Measurements from ENCODE around the gene FCHSD2. TPM values are rescaled to one million over a fixed set of nuclear protein-coding genes. Genes with fewer than 3 reads are reported as not detected.
A peak's percentile ranks its signal among the peaks of the same experiment; 100 is the strongest.
"Not testable (repeated sequence)": the region's sequence is repeated elsewhere in the genome, so short reads cannot be mapped to it uniquely, and the experiment has no call there.

The FCHSD2 gene
- total RNA-seq, 4 donors from 2014 or later: 15.4 to 37.8 (median 31.9) TPM

DNA sequence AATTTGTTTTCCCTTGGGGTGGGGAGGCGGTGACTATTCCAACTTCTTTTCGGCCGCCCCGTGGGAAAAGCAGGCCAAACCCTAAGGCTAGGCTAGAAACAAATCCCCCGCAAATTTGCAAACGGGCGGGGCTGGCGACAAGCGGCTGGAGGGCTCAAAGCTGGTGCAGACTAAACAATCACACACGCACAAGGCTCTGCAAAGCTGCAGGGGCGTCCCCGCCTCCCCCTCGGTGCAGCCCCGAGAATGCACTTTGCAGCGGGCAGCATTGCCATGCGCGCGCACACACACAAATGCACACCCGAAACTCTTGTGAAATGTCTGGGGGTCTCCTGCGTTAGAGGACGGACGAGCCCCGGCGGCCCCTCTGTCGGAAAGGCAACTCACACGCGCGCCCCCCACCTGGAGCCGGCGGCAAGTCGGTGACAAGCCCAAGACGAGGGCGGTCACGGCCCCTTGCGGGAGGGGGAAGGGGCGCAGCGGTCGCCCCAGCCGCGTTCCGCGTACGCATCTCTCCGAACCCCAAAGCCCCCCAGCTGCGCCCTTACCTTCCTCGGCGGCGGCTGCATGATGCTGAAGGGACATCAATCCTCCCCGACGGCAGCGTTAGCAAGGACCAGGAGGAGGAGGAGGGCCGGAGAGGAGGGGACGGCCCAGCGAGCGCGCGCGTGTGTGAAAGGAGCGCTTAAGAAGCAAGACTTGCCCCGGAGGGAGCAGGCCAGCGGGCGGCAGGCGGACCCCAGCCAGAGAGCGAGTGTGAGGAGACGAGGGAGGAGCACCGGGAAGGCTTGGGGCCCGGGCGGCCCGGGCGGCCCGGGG lies 600 bp downstream of the FCHSD2 start:
- TF ChIP-seq, protein P1, sequence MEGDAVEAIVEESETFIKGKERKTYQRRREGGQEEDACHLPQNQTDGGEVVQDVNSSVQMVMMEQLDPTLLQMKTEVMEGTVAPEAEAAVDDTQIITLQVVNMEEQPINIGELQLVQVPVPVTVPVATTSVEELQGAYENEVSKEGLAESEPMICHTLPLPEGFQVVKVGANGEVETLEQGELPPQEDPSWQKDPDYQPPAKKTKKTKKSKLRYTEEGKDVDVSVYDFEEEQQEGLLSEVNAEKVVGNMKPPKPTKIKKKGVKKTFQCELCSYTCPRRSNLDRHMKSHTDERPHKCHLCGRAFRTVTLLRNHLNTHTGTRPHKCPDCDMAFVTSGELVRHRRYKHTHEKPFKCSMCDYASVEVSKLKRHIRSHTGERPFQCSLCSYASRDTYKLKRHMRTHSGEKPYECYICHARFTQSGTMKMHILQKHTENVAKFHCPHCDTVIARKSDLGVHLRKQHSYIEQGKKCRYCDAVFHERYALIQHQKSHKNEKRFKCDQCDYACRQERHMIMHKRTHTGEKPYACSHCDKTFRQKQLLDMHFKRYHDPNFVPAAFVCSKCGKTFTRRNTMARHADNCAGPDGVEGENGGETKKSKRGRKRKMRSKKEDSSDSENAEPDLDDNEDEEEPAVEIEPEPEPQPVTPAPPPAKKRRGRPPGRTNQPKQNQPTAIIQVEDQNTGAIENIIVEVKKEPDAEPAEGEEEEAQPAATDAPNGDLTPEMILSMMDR (IDR thresholded peaks at IDR 0.05): no peak
- no peak for DNase-seq (ENCODE audit: low spot score)
- ATAC-seq (ENCODE audit: low FRiP score): peak; percentile 61

DNA sequence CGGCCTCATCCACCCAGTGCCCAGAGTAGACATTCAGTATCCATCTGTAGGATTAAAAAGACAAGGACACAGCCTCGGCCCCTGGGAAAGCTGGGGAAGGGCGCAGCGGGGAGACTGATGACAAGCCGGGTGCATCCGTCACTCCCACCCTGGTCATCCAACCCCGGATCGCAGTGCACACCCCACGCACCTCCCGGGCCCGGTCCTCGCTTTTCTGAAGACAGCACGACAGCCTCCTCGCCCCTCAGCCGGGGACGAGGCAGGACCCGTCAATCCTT lies 1.1 kb downstream of the FCHSD2 start:
- TF ChIP-seq, protein P1 (IDR thresholded peaks at IDR 0.05): no peak
- ATAC-seq (ENCODE audit: low FRiP score) (no peak), DNase-seq (ENCODE audit: low spot score) (no peak)

DNA sequence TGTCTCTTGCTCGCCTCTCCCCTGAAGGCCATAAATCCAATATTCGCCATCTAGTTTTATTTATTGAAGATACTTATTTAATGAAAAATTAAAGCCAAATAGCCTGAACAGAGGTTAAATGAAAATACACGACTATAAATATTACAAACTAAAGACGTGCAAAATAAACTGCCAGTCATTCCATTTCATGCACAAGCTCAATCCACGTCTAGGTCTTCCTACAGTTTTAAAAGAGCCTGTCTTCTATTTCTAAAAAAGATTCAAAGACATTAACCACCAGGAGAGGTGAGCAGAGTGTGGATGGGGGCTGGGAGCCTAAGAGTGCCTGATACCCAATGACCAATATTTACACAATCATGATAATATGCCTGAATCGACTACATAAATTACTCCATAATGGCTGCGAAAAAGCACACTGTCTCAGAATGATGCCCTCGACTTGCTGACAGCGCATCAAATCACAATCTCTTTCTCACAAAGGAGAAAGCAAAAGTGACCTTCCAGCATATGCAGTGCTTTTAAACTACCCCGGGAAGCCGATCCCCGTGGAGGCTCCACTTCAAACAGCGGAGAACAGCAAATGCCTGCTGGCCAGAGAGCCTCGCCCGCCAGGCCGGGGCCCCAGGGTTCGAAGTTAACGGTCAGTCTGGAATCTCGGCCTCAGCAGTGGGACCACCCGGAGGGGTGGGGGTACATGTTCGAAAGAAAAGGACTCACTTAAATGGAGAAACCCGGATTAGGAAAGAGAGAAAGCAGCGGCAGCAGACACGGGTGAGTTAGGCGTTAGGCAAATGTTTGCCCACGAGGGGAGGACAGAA lies 1.7 kb downstream of the FCHSD2 start:
- ATAC-seq (ENCODE audit: low FRiP score) (no peak), DNase-seq (ENCODE audit: low spot score) (no peak)
- TF ChIP-seq, protein P1 (IDR thresholded peaks at IDR 0.05): no peak

DNA sequence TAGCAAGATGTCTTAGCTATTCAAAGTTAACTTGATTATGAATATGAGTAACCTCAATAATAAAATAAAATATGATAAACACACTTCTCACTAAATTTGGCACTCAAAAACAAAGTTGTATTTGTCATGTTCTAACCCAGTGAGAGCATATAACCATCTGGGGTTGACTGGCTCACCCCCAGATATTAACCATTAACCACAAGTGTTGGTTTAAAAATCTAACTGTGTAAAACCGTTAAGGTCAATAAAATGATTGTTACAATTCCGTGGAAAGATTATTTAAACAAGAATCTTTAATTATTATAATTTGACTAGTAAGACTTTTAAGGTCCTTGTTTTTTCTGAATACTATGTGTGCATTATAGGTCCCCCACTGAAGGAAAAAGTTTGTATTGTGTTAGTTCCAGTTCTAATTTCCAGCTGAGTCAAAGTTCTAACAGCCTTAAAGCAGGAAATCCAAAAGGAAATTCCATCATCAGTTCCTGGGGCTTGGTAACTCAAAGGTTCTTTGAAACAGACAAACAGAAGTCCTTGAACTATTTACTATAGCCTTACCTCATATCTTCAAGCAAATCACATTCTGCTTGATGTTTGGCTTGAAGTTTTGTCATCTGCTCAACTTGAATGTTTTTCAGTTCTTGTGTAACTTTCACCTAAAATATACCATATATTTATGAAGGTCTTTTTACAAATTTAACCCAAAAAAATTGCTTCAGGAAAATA lies 2.5 kb downstream of the FCHSD2 start:
- TF ChIP-seq, protein P1 (IDR thresholded peaks at IDR 0.05): no peak
- no peak for ATAC-seq (ENCODE audit: low FRiP score)
- no peak for DNase-seq (ENCODE audit: low spot score)

DNA sequence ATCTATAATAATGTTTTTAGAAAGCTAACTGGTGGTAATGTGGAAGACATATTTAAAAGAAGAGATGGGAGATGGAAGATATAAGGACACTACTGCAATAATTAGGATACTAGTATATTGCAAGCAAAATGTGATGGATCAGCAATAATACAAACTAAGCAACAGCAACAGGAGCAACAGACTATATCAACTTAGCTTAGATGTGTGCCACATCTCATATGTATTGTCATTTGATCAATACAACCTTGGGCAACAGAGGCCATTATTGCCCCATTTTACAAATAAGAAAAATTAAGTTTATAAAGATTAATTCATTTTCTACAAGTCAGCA lies 4.2 kb downstream of the FCHSD2 start:
- no peak for DNase-seq (ENCODE audit: low spot score)
- ATAC-seq (ENCODE audit: low FRiP score): no peak
- TF ChIP-seq, protein P1 (IDR thresholded peaks at IDR 0.05): no peak

DNA sequence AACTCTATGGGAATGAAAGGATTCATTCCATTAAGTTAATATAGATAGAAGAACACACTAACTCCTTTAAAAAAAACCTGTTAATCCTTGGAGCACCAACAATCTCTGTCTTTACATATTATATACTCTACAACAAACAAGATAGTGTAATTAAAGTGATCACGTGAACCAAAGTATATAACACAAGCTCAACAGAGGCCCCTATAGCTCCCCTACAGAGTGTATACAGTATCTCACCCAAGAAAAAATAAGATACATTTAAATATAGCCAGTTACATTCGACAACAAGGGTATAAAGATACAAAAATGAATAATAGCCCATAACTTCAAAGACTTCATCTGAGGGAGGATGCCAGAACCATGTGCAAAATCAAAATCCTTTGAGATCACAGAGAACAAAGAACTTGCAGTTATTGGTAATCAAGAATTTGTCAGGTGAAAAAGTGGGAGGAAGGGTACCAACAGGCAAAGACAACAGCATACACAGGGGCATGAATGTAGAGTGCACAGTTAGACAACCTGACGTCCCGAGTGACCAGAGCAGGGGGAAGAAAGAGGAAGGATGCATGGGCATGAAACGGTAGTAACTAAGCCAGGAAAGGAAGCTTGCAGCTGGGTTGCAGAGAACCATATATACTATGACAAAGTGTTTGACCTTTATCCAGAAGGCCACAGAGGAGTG lies 4.7 kb downstream of the FCHSD2 start:
- no peak for ATAC-seq (ENCODE audit: low FRiP score)
- TF ChIP-seq, protein P1 (IDR thresholded peaks at IDR 0.05): no peak
- no peak for DNase-seq (ENCODE audit: low spot score)

DNA sequence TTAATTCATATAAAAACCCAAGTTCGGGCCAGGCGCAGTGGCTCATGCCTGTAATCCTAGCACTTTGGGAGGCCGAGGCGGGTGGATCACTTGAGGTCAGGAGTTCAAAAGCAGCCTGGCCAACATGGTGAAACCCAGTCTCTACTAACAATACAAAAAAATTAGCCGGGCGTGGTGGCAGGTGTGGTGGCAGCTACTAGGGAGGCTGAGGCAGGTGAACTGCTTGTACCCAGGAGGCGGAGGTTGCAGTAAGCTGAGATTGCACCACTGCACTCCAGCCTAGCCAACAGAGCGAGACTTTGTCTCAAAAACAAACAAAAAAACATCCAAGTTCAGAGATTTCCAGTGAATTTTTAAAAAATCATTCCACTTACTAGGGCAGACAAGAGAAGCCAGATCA lies 5.4 kb downstream of the FCHSD2 start:
- not testable (repeated sequence) for DNase-seq (ENCODE audit: low spot score); ATAC-seq (ENCODE audit: low FRiP score)

Data from omental fat pad (tissue), 4 donors.